Ishikawa (cell line): ENCODE measurements around the gene VPS41.

Experiments
- EGR1 ChIP-seq: IDR thresholded peaks from 2 replicates; pipeline ENCODE4 v1.6.1; 2012
- EP300 ChIP-seq: IDR thresholded peaks from 2 replicates; pipeline ENCODE4 v1.6.1; 2012; ENCODE audit warnings: borderline replicate concordance
- TAF1 ChIP-seq: IDR thresholded peaks from 2 replicates; pipeline ENCODE4 v1.6.1; 2012; ENCODE audit warnings: low read depth, mild to moderate bottlenecking

GRCh38 chr7:38831259-38831996, 77.6 kb downstream of the VPS41 start:
- TF ChIP-seq EP300 (no peak), EGR1 (no peak), TAF1 (no peak)
